Astrocyte (in vitro differentiated cells and primary cell): ENCODE measurements around the gene IL12RB1. TPM values are rescaled to one million over a fixed set of nuclear protein-coding genes. Genes with fewer than 3 reads are reported as not detected.

Experiments used
- DNase-seq: peaks from one replicate; pipeline ENCODE4 v3.0.0-alpha.2; 2010; ENCODE audit warnings: low read depth
- FAIRE-seq: peaks from 2 replicates; lab custom pipeline; 2011; peaks lifted over from hg19 to GRCh38; lab: Jason Lieb, UNC
- H2AFZ ChIP-seq: 2 replicates; pipeline ENCODE4 v1.6.0; 2012; ENCODE audit warnings: low read depth, low read length, inconsistent platforms
- H3K27ac ChIP-seq: 2 replicates; pipeline ENCODE4 v1.5.1; 2011; ENCODE audit warnings: low read depth, low read length, inconsistent platforms
- H3K27me3 ChIP-seq: 2 replicates; pipeline ENCODE4 v1.6.0; 2011; ENCODE audit warnings: low read length, inconsistent platforms; ENCODE audit not compliant: insufficient read depth
- H3K36me3 ChIP-seq: 2 replicates; pipeline ENCODE4 v1.5.1; 2011; ENCODE audit warnings: low read length, inconsistent platforms; ENCODE audit not compliant: insufficient read depth
- H3K4me1 ChIP-seq: 2 replicates; pipeline ENCODE4 v1.5.1; 2011; ENCODE audit warnings: low read length, inconsistent platforms; ENCODE audit not compliant: insufficient read depth
- H3K4me2 ChIP-seq: 2 replicates; pipeline ENCODE4 v1.6.0; 2012; ENCODE audit warnings: low read length, inconsistent platforms
- H3K4me3 ChIP-seq: 2 replicates; pipeline ENCODE4 v1.5.1; 2011; ENCODE audit warnings: low read depth, mild to moderate bottlenecking, low read length, inconsistent platforms; ENCODE audit not compliant: insufficient read depth
- H3K79me2 ChIP-seq: 2 replicates; pipeline ENCODE4 v1.6.0; 2012; ENCODE audit warnings: mild to moderate bottlenecking, low read length, inconsistent platforms; ENCODE audit not compliant: insufficient read depth
- H3K9ac ChIP-seq: 2 replicates; pipeline ENCODE4 v1.6.0; 2012; ENCODE audit warnings: mild to moderate bottlenecking, low read length, inconsistent platforms
- H3K9me3 ChIP-seq: 2 replicates; pipeline ENCODE4 v1.5.1; 2012; ENCODE audit warnings: low read depth, mild to moderate bottlenecking, low read length, inconsistent platforms; ENCODE audit not compliant: insufficient read depth
- H4K20me1 ChIP-seq: 2 replicates; pipeline ENCODE4 v1.6.0; 2012; ENCODE audit warnings: low read length, inconsistent platforms; ENCODE audit not compliant: insufficient read depth
- H3K27ac Mint-ChIP-seq: one replicate; pipeline ENCODE4 v1.8.0; 2021; ENCODE audit warnings: mild to moderate bottlenecking, mixed read lengths; ENCODE audit not compliant: unreplicated experiment
- H3K27me3 Mint-ChIP-seq: one replicate; pipeline ENCODE4 v1.8.0; 2021; ENCODE audit warnings: low read depth, mixed read lengths; ENCODE audit not compliant: unreplicated experiment
- H3K36me3 Mint-ChIP-seq: one replicate; pipeline ENCODE4 v1.8.0; 2021; ENCODE audit warnings: low read depth, mixed read lengths; ENCODE audit not compliant: unreplicated experiment
- H3K4me1 Mint-ChIP-seq: one replicate; pipeline ENCODE4 v1.8.0; 2021; ENCODE audit warnings: low read depth, mixed read lengths; ENCODE audit not compliant: unreplicated experiment
- H3K4me3 Mint-ChIP-seq: one replicate; pipeline ENCODE4 v1.8.0; 2021; ENCODE audit warnings: mild to moderate bottlenecking, moderate library complexity, mixed read lengths; ENCODE audit not compliant: unreplicated experiment
- H3K9me3 Mint-ChIP-seq: one replicate; pipeline ENCODE4 v1.8.0; 2021; ENCODE audit warnings: mild to moderate bottlenecking, mixed read lengths; ENCODE audit not compliant: unreplicated experiment
- CTCF ChIP-seq: IDR thresholded peaks from 2 replicates; pipeline ENCODE4 v1.5.1; 2011; ENCODE audit warnings: low read depth, mild to moderate bottlenecking, inconsistent platforms, low read length, moderate library complexity; ENCODE audit not compliant: insufficient read depth
- EZH2 ChIP-seq: IDR thresholded peaks from 2 replicates; pipeline ENCODE4 v1.6.1; 2012; ENCODE audit warnings: mild to moderate bottlenecking, low read length, inconsistent platforms; ENCODE audit not compliant: insufficient read depth
- total RNA-seq: library from RNA; stranded (reverse); gene quantifications from 2 replicates; pipeline ENCODE4 v1.2.1, GENCODE V29; 2021

The IL12RB1 gene
- total RNA-seq, 1 donor from 2014 or later: 0.07 TPM

GRCh38 chr19:18100710-18101109 is 14.0 kb upstream of the IL12RB1 start:
- no peak overlapping the region for H3K27ac Mint-ChIP-seq
- H3K9me3 Mint-ChIP-seq: no peaks in the 10 kb centered on the region

GRCh38 chr19:18099623-18099995 is 12.9 kb upstream of the IL12RB1 start:
- peaks cover 4% of the 10 kb centered on the region for H4K20me1 ChIP-seq
- no peaks in the 10 kb centered on the region for H3K79me2 ChIP-seq
- H3K27me3 ChIP-seq: peaks cover 22% of the 10 kb centered on the region
- no peak overlapping the region for H3K9ac ChIP-seq
- Mint-ChIP-seq H3K27me3 (peaks cover 24% of the 10 kb centered on the region), H3K36me3 (no peaks in the 10 kb centered on the region), H3K27ac (no peak overlapping the region), H3K4me3 (no peak overlapping the region), H3K4me1 (no peaks in the 10 kb centered on the region), H3K9me3 (no peaks in the 10 kb centered on the region)
- FAIRE-seq: no peak
- no peak overlapping the region for H3K27ac ChIP-seq
- no peak overlapping the region for H3K4me2 ChIP-seq
- H3K36me3 ChIP-seq: no peaks in the 10 kb centered on the region
- TF ChIP-seq EZH2 (no peak), CTCF (no peak)
- H2AFZ ChIP-seq: no peak overlapping the region
- H3K4me3 ChIP-seq: no peak overlapping the region
- peaks cover 9% of the 10 kb centered on the region for H3K4me1 ChIP-seq
- no peak for DNase-seq
- H3K9me3 ChIP-seq: no peaks in the 10 kb centered on the region

More at GRCh38 chr19:18100710-18101109, 14.0 kb upstream of the IL12RB1 start:
- peaks cover 22% of the 10 kb centered on the region for H3K27me3 Mint-ChIP-seq
- no peaks in the 10 kb centered on the region for H3K36me3 Mint-ChIP-seq
- H3K4me1 ChIP-seq: peaks cover 13% of the 10 kb centered on the region
- DNase-seq (no peak), FAIRE-seq (no peak)
- peaks cover 22% of the 10 kb centered on the region for H3K27me3 ChIP-seq
- no peak overlapping the region for H2AFZ ChIP-seq
- no peaks in the 10 kb centered on the region for H3K79me2 ChIP-seq
- no peak overlapping the region for H3K4me3 Mint-ChIP-seq
- no peak overlapping the region for H3K4me3 ChIP-seq
- no peaks in the 10 kb centered on the region for H3K9me3 ChIP-seq
- H3K9ac ChIP-seq: no peak overlapping the region
- no peak overlapping the region for H3K27ac ChIP-seq
- H3K4me1 Mint-ChIP-seq: no peaks in the 10 kb centered on the region
- H3K36me3 ChIP-seq: no peaks in the 10 kb centered on the region
- no peak overlapping the region for H3K4me2 ChIP-seq
- peaks cover 4% of the 10 kb centered on the region for H4K20me1 ChIP-seq
- TF ChIP-seq EZH2 (no peak), CTCF (no peak)

- no peak overlapping the region for H3K4me2 ChIP-seq
- FAIRE-seq: no peak
Measured at GRCh38 chr19:18098891-18099622, 12.3 kb upstream of the IL12RB1 start.

More at GRCh38 chr19:18098891-18099622, 12.3 kb upstream of the IL12RB1 start:
- H2AFZ ChIP-seq: no peak overlapping the region
- H3K27ac ChIP-seq: no peak overlapping the region
- H3K9ac ChIP-seq: no peak overlapping the region
- H3K9me3 ChIP-seq: no peaks in the 10 kb centered on the region
- H3K9me3 Mint-ChIP-seq: no peaks in the 10 kb centered on the region
- TF ChIP-seq CTCF (no peak), EZH2 (peak; percentile 81)
- H3K79me2 ChIP-seq: no peaks in the 10 kb centered on the region
- peaks cover 4% of the 10 kb centered on the region for H4K20me1 ChIP-seq
- peaks cover 22% of the 10 kb centered on the region for H3K27me3 ChIP-seq
- DNase-seq: no peak
- no peak overlapping the region for H3K4me3 ChIP-seq
- no peak overlapping the region for H3K27ac Mint-ChIP-seq
- no peaks in the 10 kb centered on the region for H3K36me3 Mint-ChIP-seq
- no peaks in the 10 kb centered on the region for H3K4me1 Mint-ChIP-seq
- peaks cover 24% of the 10 kb centered on the region for H3K27me3 Mint-ChIP-seq
- H3K36me3 ChIP-seq: no peaks in the 10 kb centered on the region
- H3K4me1 ChIP-seq: peaks cover 4% of the 10 kb centered on the region
- H3K4me3 Mint-ChIP-seq: no peak overlapping the region
